ENCODE data around the gene ST14.

DNA sequence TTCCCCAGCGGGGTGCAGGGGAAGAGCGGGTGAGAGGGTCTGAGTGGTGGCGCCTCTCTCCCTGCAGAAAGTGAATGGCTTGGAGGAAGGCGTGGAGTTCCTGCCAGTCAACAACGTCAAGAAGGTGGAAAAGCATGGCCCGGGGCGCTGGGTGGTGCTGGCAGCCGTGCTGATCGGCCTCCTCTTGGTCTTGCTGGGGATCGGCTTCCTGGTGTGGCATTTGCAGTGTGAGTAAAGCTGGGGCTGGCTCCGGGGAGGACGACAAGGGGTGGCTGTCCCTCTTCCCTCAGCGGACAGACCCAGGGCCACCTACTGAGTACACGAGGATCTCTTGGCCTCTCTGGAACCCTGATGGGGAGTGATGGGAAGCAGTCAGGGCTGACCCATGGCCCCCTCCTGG is 28.5 kb downstream of the ST14 start:
- no peak for TF ChIP-seq YY1 (IDR thresholded peaks at IDR 0.05; ENCODE audit: insufficient read depth, insufficient read length)
- TF ChIP-seq ZNF274 (IDR thresholded peaks at IDR 0.05; ENCODE audit: low read depth, low read length), result no peak
- no peak for TF ChIP-seq SUZ12 (IDR thresholded peaks at IDR 0.05; ENCODE audit: extremely low read depth, insufficient read depth, insufficient read length)

All from NT2/D1 (cell line).